GM21529 (cell line): ENCODE data around the gene SLC25A15.
A peak's percentile ranks its signal among the peaks of the same experiment; 100 is the strongest.
"Not testable (repeated sequence)": the region's sequence is repeated elsewhere in the genome, so short reads cannot be mapped to it uniquely, and the experiment has no call there.

ENCODE experiments used
- ATAC-seq: cut with Tn5 transposase; IDR thresholded peaks from one replicate; pipeline ENCODE4 v1.9.1; 2021; ENCODE audit not compliant: unreplicated experiment

The SLC25A15 gene

GRCh38 chr13:40780822-40781401 lies 8.5 kb upstream of the SLC25A15 start:
- no peak for ATAC-seq

GRCh38 chr13:40781717-40782116 lies 7.7 kb upstream of the SLC25A15 start:
- ATAC-seq = no peak

- not testable (repeated sequence) for ATAC-seq
Observed at GRCh38 chr13:40782971-40783370, 6.4 kb upstream of the SLC25A15 start.

- no peak for ATAC-seq
Observed at GRCh38 chr13:40784540-40784939, 4.9 kb upstream of the SLC25A15 start.

- ATAC-seq = no peak
Observed at GRCh38 chr13:40786568-40786996, 2.8 kb upstream of the SLC25A15 start.

- no peak for ATAC-seq
Observed at GRCh38 chr13:40787062-40787461, 2.3 kb upstream of the SLC25A15 start.

- ATAC-seq = not testable (repeated sequence)
Observed at GRCh38 chr13:40788540-40789274, 704 bp upstream of the SLC25A15 start.

GRCh38 chr13:40790154-40790616 lies 774 bp downstream of the SLC25A15 start:
- no peak for ATAC-seq

GRCh38 chr13:40792284-40793051 lies 3.1 kb downstream of the SLC25A15 start:
- peak; percentile 36 for ATAC-seq

GRCh38 chr13:40793339-40793738 lies 3.9 kb downstream of the SLC25A15 start:
- no peak for ATAC-seq

GRCh38 chr13:40794414-40795368 lies 5.3 kb downstream of the SLC25A15 start:
- ATAC-seq = no peak

GRCh38 chr13:40796649-40797048 lies 7.2 kb downstream of the SLC25A15 start:
- ATAC-seq = no peak

GRCh38 chr13:40798380-40798779 lies 9.0 kb downstream of the SLC25A15 start:
- no peak for ATAC-seq

- ATAC-seq = no peak
Observed at GRCh38 chr13:40799508-40799907, 10.1 kb downstream of the SLC25A15 start.

- no peak for ATAC-seq
Observed at GRCh38 chr13:40800559-40800958, 11.1 kb downstream of the SLC25A15 start.

GRCh38 chr13:40801255-40802217 lies 12.1 kb downstream of the SLC25A15 start:
- ATAC-seq = no peak

- no peak for ATAC-seq
Observed at GRCh38 chr13:40803316-40803715, 13.9 kb downstream of the SLC25A15 start.

GRCh38 chr13:40806241-40806640 lies 16.8 kb downstream of the SLC25A15 start:
- no peak for ATAC-seq

- ATAC-seq = no peak
Observed at GRCh38 chr13:40809471-40809870, 20.1 kb downstream of the SLC25A15 start.

GRCh38 chr13:40812102-40812501 lies 22.7 kb downstream of the SLC25A15 start:
- ATAC-seq = no peak
